GM12878 (cell line): ENCODE measurements around the gene THAP7. TPM values are rescaled to one million over a fixed set of nuclear protein-coding genes. Genes with fewer than 3 reads are reported as not detected.

Source experiments
- ATAC-seq: fragments of 200-7000 bp; cut with Tn5 transposase; 3 replicates; pipeline ENCODE4 v1.9.1; 2020; ENCODE audit warnings: mild to moderate bottlenecking, moderate library complexity
- BruUV-seq: library from RNA; stranded (reverse); fragments of 400-500 nt; replicated peaks from 2 replicates; lab custom pipeline; 2021; lab: Mats Ljungman, UMichigan
- CTCF ChIA-PET: fragments of 300-600 bp; sonication (Branson Sonifier 250); formaldehyde crosslinking; extraction: SDS; loops from one replicate; lab custom pipeline; 2021; ENCODE audit warnings: inconsistent platforms; lab: Yijun Ruan, JAX
- POLR2A ChIA-PET: fragments of 350-600 bp; formaldehyde crosslinking; extraction: SDS; loops from one replicate; lab custom pipeline; 2021; ENCODE audit warnings: inconsistent platforms; lab: Charles Lee
- RAD21 ChIA-PET: fragments of 300-600 bp; sonication (Branson Sonifier 250); formaldehyde crosslinking; loops from one replicate; lab custom pipeline; 2023; ENCODE audit warnings: antibody characterized with exemption; ENCODE audit not compliant: unreplicated experiment; lab: Charles Lee
- SMC1A ChIA-PET: fragments of 300-600 bp; sonication (Branson Sonifier 250); formaldehyde crosslinking; loops from one replicate; lab custom pipeline; 2023; ENCODE audit not compliant: unreplicated experiment, uncharacterized antibody; lab: Charles Lee
- DNase-seq: peaks from one replicate; pipeline ENCODE4 v3.0.0-alpha.2; 2011; ENCODE audit warnings: low read depth, low spot score
- FAIRE-seq: peaks from 3 replicates; lab custom pipeline; 2011; peaks lifted over from hg19 to GRCh38; lab: Jason Lieb, UNC
- H2AFZ ChIP-seq: 2 replicates; pipeline ENCODE4 v1.6.0; 2011; ENCODE audit warnings: low read depth, low read length, control low read depth; ENCODE audit not compliant: control insufficient read depth
- H3K27ac ChIP-seq: 2 replicates; pipeline ENCODE4 v1.5.1; 2011; ENCODE audit warnings: control low read depth; ENCODE audit not compliant: control insufficient read depth, insufficient read depth
- H3K27me3 ChIP-seq, 2 experiments: replicated peaks in 1 of 2; 2 replicates each; pipeline versions ENCODE4 v1.6.0 to v1.6.1; 2011; ENCODE audit warnings: low read length in 1 of 2; ENCODE audit not compliant: control insufficient read depth in 2 of 2, insufficient read depth in 2 of 2
- H3K36me3 ChIP-seq, 2 experiments: 2 replicates each; pipeline ENCODE4 v1.5.1; 2011; ENCODE audit warnings: low read length in 1 of 2; ENCODE audit not compliant: control insufficient read depth in 2 of 2, insufficient read depth in 2 of 2
- H3K4me1 ChIP-seq: 2 replicates; pipeline ENCODE4 v1.6.1; 2011; ENCODE audit warnings: mild to moderate bottlenecking, low read length, moderate library complexity, mixed read lengths; ENCODE audit not compliant: control insufficient read depth, insufficient read depth
- H3K4me2 ChIP-seq: 2 replicates; pipeline ENCODE4 v1.6.0; 2011; ENCODE audit warnings: control low read depth; ENCODE audit not compliant: control insufficient read depth, insufficient read depth
- H3K4me3 ChIP-seq: fragments of 200-600 bp; sonication (generic); 2 replicates; pipeline ENCODE4 v1.5.1; 2016
- H3K79me2 ChIP-seq: 2 replicates; pipeline ENCODE4 v1.6.0; 2011; ENCODE audit warnings: low read length; ENCODE audit not compliant: control insufficient read depth, insufficient read depth
- H3K9ac ChIP-seq: 2 replicates; pipeline ENCODE4 v1.8.0; 2011; ENCODE audit warnings: low read length, control low read depth, mixed read lengths; ENCODE audit not compliant: control insufficient read depth, insufficient read depth
- H3K9me3 ChIP-seq: replicated peaks from 3 replicates; pipeline ENCODE4 v1.5.1; 2011; ENCODE audit warnings: mild to moderate bottlenecking, low read length; ENCODE audit not compliant: control insufficient read depth, insufficient read depth
- H4K20me1 ChIP-seq: 2 replicates; pipeline ENCODE4 v1.6.0; 2011; ENCODE audit not compliant: control insufficient read depth, insufficient read depth
- CHD4 ChIP-seq: fragments of 200-600 bp; sonication (generic); IDR thresholded peaks from 2 replicates; pipeline ENCODE4 v1.6.1; 2016; ENCODE audit warnings: mild to moderate bottlenecking
- FOXM1 ChIP-seq: IDR thresholded peaks from 2 replicates; pipeline ENCODE4 v1.6.1; 2012; ENCODE audit warnings: low read depth, mild to moderate bottlenecking, inconsistent platforms, low read length, moderate library complexity
- HCFC1 ChIP-seq: fragments of 150-350 bp; IDR thresholded peaks from 2 replicates; pipeline ENCODE4 v1.6.1; 2014; ENCODE audit warnings: low read length
- POLR2AphosphoS5 ChIP-seq: IDR thresholded peaks from 2 replicates; pipeline ENCODE4 v1.6.1; 2011; ENCODE audit warnings: mild to moderate bottlenecking, low read length, inconsistent platforms
- WGBS: methylation state at CpG from one replicate; pipeline ENCODE4 v1.1.6; 2016; ENCODE audit warnings: low lambda C conversion rate; ENCODE audit not compliant: insufficient replicate concordance, insufficient coverage; ENCODE audit errors: missing lambda C conversion rate; 5-methylcytosine and 5-hydroxymethylcytosine counted together
- in situ Hi-C: fragments of 300-500 bp; cut with MboI; formaldehyde crosslinking; loops from 9 replicates; pipeline ENCODE4 v1.14.3; 2018; ENCODE audit warnings: mixed read lengths
- intact Hi-C: fragments of 100-400 bp; cut with micrococcal nuclease; formaldehyde crosslinking; loops from one replicate; pipeline ENCODE4 v1.14.2; 2022; ENCODE audit not compliant: unreplicated experiment
- polyA plus RNA-seq, 11 experiments: library from polyadenylated mRNA; depleted of rRNA in 4 of 11; unstranded in 6 of 11; stranded (reverse) in 5 of 11; fragments of >200 nt; fragmentation: Nextera tagmentation in 4 of 11; fragmentation: Illumina TruSeq in 1 of 11; extraction: Ambion mirVana in 4 of 11; extraction: Trizol in 1 of 11; gene quantifications; 1 replicate in 1 of 11; 2 replicates in 10 of 11; pipeline versions ENCODE4 v1.2.1 to v1.2.3, GENCODE V29; 2011 to 2016; ENCODE audit warnings: inconsistent platforms in 2 of 11, missing spikeins in 2 of 11, low read depth in 1 of 11
- total RNA-seq, 4 experiments: library from RNA; depleted of rRNA in 3 of 4; stranded (reverse); fragments of >200 nt in 3 of 4; fragmentation: Illumina TruSeq in 1 of 4; extraction: Trizol in 1 of 4; gene quantifications; 2 replicates each; pipeline versions ENCODE4 v1.2.1 to v1.2.3, GENCODE V29; 2013 to 2021

Gene THAP7
- total and polyA plus RNA-seq, 10 of the 15 experiments (the other 5 are each of a cell fraction or from before 2014, with no cell fraction given): 0.66 to 58.3 (median 26.3) TPM

GRCh38 chr22:20990184-20991180 lies 11.4 kb downstream of the THAP7 start:
- intact Hi-C loops (no loop called here), in situ Hi-C loops (no loop called here)
- FAIRE-seq (no peak), ATAC-seq (no peak), DNase-seq (no peak)
- Histone ChIP-seq H3K4me3 (no peak overlapping the region), H3K27ac (no peak overlapping the region), H3K36me3 (peaks cover 0 to 3% of the 10 kb centered on the region in 2 experiments; a peak in 2 of 4 replicates), H2AFZ (no peak overlapping the region), H3K79me2 (no peaks in the 10 kb centered on the region), H3K27me3 (no peaks in the 10 kb centered on the region), H3K9me3 (no peaks in the 10 kb centered on the region), H4K20me1 (no peaks in the 10 kb centered on the region), H3K4me1 (no peaks in the 10 kb centered on the region), H3K4me2 (no peak overlapping the region), H3K9ac (no peak overlapping the region)
- POLR2A ChIA-PET: interaction anchor here (1.0 to 1.7 kb wide), 2 partner anchors 8 to 9 kb away, joined by 3 to 5 read pairs; partner anchors contain the start of gene LZTR1
- TF ChIP-seq CHD4 (no peak), POLR2AphosphoS5 (no peak), HCFC1 (no peak), FOXM1 (no peak)
- RAD21 ChIA-PET: no interaction called here
- no TSS peak for BruUV-seq
- WGBS: 83% methylated on average over 21 of the region's 21 CpGs
- SMC1A ChIA-PET: no interaction called here
- CTCF ChIA-PET: no interaction called here
